SJCRH30 (cell line): Measurements from ENCODE around the gene MCC. TPM values are rescaled to one million over a fixed set of nuclear protein-coding genes. Genes with fewer than 3 reads are reported as not detected.

ENCODE experiments used
- DNase-seq, 2 experiments: peaks; one replicate each; pipeline ENCODE4 v3.0.0-alpha.2; 2015 to 2020
- H3K27ac ChIP-seq: fragments of 250-450 bp; sonication (Bioruptor Pico); 2 replicates; pipeline ENCODE4 v1.5.1; 2020; ENCODE audit warnings: mild to moderate bottlenecking, moderate library complexity
- H3K27me3 ChIP-seq: fragments of 250-450 bp; sonication (Bioruptor Pico); 2 replicates; pipeline ENCODE4 v1.5.1; 2020; ENCODE audit warnings: mild to moderate bottlenecking, moderate library complexity
- H3K36me3 ChIP-seq: fragments of 250-450 bp; sonication (Bioruptor Pico); 2 replicates; pipeline ENCODE4 v1.5.1; 2020; ENCODE audit warnings: mild to moderate bottlenecking, moderate library complexity
- H3K4me1 ChIP-seq: fragments of 250-450 bp; sonication (Bioruptor Pico); 2 replicates; pipeline ENCODE4 v1.5.1; 2020; ENCODE audit warnings: mild to moderate bottlenecking, moderate library complexity
- H3K4me3 ChIP-seq: fragments of 250-450 bp; sonication (Bioruptor Pico); 2 replicates; pipeline ENCODE4 v1.5.1; 2020; ENCODE audit warnings: mild to moderate bottlenecking, moderate library complexity
- H3K9me3 ChIP-seq: fragments of 250-450 bp; sonication (Bioruptor Pico); replicated peaks from 2 replicates; pipeline ENCODE4 v1.5.1; 2020; ENCODE audit warnings: mild to moderate bottlenecking, moderate library complexity
- total RNA-seq: library from RNA; depleted of rRNA; stranded (reverse); fragments of >200 nt; shearing (Covaris generic); gene quantifications from 2 replicates; pipeline ENCODE4 v1.2.3, GENCODE V29; 2014; rRNA removed

The MCC gene
- total RNA-seq, 1 experiment from 2014 or later = 26.6 TPM

- Histone ChIP-seq H3K4me1 (peaks cover 7% of the 10 kb centered on the region), H3K36me3 (peaks cover 17% of the 10 kb centered on the region), H3K27me3 (no peaks in the 10 kb centered on the region), H3K9me3 (no peaks in the 10 kb centered on the region), H3K4me3 (no peak overlapping the region), H3K27ac (no peak overlapping the region)
- no peak for DNase-seq
Observed at GRCh38 chr5:112983363-112983762, 504.9 kb downstream of the MCC start.

- Histone ChIP-seq H3K36me3 (peaks cover 15% of the 10 kb centered on the region), H3K4me1 (peaks cover 13% of the 10 kb centered on the region), H3K9me3 (no peaks in the 10 kb centered on the region), H3K27me3 (no peaks in the 10 kb centered on the region), H3K4me3 (no peak overlapping the region), H3K27ac (no peak overlapping the region)
- DNase-seq = no peak
Observed at GRCh38 chr5:112979723-112980122, 508.5 kb downstream of the MCC start.

- H3K27ac ChIP-seq = no peak overlapping the region
- peaks cover 11% of the 10 kb centered on the region for H3K4me1 ChIP-seq
- DNase-seq = no peak
- H3K4me3 ChIP-seq = no peak overlapping the region
- peaks cover 14% of the 10 kb centered on the region for H3K36me3 ChIP-seq
- H3K27me3 ChIP-seq = no peaks in the 10 kb centered on the region
- no peaks in the 10 kb centered on the region for H3K9me3 ChIP-seq
Observed at GRCh38 chr5:112978836-112979235, 509.4 kb downstream of the MCC start.

- no peaks in the 10 kb centered on the region for H3K9me3 ChIP-seq
- peak overlapping the region; percentile 74 for H3K4me3 ChIP-seq
- peak overlapping the region; percentile 66 for H3K27ac ChIP-seq
- DNase-seq = no peak
- H3K4me1 ChIP-seq = peaks cover 6% of the 10 kb centered on the region; the same call in 1 of the 2 replicates
- peaks cover 6% of the 10 kb centered on the region for H3K36me3 ChIP-seq
- H3K27me3 ChIP-seq = no peaks in the 10 kb centered on the region
Observed at GRCh38 chr5:112977440-112977861, 510.8 kb downstream of the MCC start.

GRCh38 chr5:112976432-112977309, 511.6 kb downstream of the MCC start, which contains the start of gene DCP2:
TSS of gene DCP2 (plus strand) at chr5:112976798. CDS start at chr5:112976934, 136 bp downstream.
- Histone ChIP-seq H3K27ac (peak within 1 kb of the TSS; percentile 66), H3K27me3 (no peaks in the 10 kb centered on the region), H3K36me3 (peaks cover 5% of the 10 kb centered on the region), H3K9me3 (no peaks in the 10 kb centered on the region), H3K4me1 (peaks cover 6% of the 10 kb centered on the region; the same call in 1 of the 2 replicates), H3K4me3 (peak within 1 kb of the TSS; percentile 74)
- peak; percentile 97 to 99 for DNase-seq

- H3K27ac ChIP-seq = peak overlapping the region; percentile 66
- no peak for DNase-seq
- H3K4me1 ChIP-seq = peaks cover 6% of the 10 kb centered on the region; the same call in 1 of the 2 replicates
- no peaks in the 10 kb centered on the region for H3K27me3 ChIP-seq
- H3K36me3 ChIP-seq = no peaks in the 10 kb centered on the region; the same call in 1 of the 2 replicates
- H3K9me3 ChIP-seq = no peaks in the 10 kb centered on the region
- peak overlapping the region; percentile 74 for H3K4me3 ChIP-seq
Observed at GRCh38 chr5:112975721-112976431, 512.4 kb downstream of the MCC start.

GRCh38 chr5:112974901-112975300, 513.4 kb downstream of the MCC start:
- no peaks in the 10 kb centered on the region for H3K27me3 ChIP-seq
- H3K27ac ChIP-seq = no peak overlapping the region

GRCh38 chr5:112973904-112974303, 514.3 kb downstream of the MCC start:
- DNase-seq = no peak
- Histone ChIP-seq H3K4me1 (peaks cover 6% of the 10 kb centered on the region; the same call in 1 of the 2 replicates), H3K27me3 (no peaks in the 10 kb centered on the region), H3K36me3 (no peaks in the 10 kb centered on the region; the same call in 1 of the 2 replicates), H3K4me3 (no peak overlapping the region), H3K9me3 (no peaks in the 10 kb centered on the region), H3K27ac (no peak overlapping the region)

More at GRCh38 chr5:112974901-112975300, 513.4 kb downstream of the MCC start:
- H3K4me3 ChIP-seq = no peak overlapping the region
- DNase-seq = no peak
- H3K9me3 ChIP-seq = no peaks in the 10 kb centered on the region
- peaks cover 6% of the 10 kb centered on the region; the same call in 1 of the 2 replicates for H3K4me1 ChIP-seq
- no peaks in the 10 kb centered on the region; the same call in 1 of the 2 replicates for H3K36me3 ChIP-seq

GRCh38 chr5:112973036-112973435, 515.2 kb downstream of the MCC start:
- Histone ChIP-seq H3K27ac (no peak overlapping the region), H3K36me3 (no peaks in the 10 kb centered on the region), H3K27me3 (no peaks in the 10 kb centered on the region), H3K4me3 (no peak overlapping the region), H3K9me3 (no peaks in the 10 kb centered on the region), H3K4me1 (peaks cover 4% of the 10 kb centered on the region; the same call in 1 of the 2 replicates)
- DNase-seq = no peak

Other genes starting within 250 kb of the MCC start
- 0.08 TPM in 1 of 2 replicates, not detected in the other for gene TSSK1B, start 53.5 kb downstream of the MCC start, total RNA-seq
- gene YTHDC2, start 25.2 kb upstream of the MCC start, total RNA-seq = 17.7 and 23.3 TPM in 2 replicates